Measurements from ENCODE around the gene SOCS4.

GRCh38 chr14:55026793-55027561, at the start of gene SOCS4, which contains the start of gene WDHD1:
- no peak for TF ChIP-seq CTCF (conservative IDR thresholded peaks at IDR 0.05; ENCODE audit: low read length)
- no peak for TF ChIP-seq EZH2phosphoT487 (IDR thresholded peaks at IDR 0.05; ENCODE audit: borderline replicate concordance, low read depth, low read length)
